Stimulated activated CD8-positive, alpha-beta memory T cell treated with anti-CD3 and anti-CD28 coated beads, Interleukin-12 subunit alpha, Interleukin-12 subunit beta, amount 100 ng/mL, for 24 hours (primary cell): Measurements from ENCODE around the gene MAMDC4.

Experiments
- DNase-seq: peaks from one replicate; pipeline ENCODE4 v3.0.0-alpha.2; 2020; ENCODE audit errors: extremely low read depth

The MAMDC4 gene

DNA sequence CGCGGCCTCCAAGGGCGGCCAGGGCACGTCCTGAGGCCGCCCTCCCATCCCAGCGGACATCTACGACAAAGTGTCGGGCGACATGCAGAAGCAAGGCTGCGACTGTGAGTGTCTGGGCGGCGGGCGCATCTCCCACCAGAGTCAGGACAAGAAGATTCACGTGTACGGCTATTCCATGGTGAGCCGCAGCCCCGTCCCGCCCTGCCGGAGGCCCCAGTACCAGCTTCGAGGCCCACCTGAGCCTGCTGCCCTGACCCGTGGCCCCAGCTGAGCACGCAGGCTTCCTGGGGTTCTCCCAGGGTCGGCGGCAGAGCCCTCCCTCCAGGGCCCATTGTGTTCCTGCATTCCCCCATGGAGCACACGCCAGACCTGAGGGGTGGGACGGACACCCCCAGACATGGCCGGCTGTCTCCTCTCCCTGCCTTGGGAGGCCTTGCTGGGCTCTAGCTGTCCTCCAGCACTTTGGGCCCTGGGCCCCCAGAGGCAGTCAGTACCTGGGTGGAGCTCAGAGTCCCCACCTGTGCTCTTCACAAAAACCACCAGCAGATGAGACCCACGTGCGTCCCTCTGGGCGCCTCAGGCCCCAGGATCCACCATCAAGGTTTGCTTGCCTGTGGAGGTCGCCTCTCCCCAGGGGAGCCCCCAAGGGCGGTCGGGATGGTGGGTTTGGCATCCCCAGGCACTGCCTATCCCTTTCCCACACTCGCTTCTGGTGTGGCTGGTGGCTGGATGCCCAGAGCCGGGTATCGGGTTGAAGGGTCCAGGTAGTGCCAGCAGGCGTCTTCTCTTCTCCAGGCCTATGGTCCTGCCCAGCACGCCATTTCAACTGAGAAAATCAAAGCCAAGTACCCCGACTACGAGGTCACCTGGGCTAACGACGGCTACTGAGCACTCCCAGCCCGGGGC, 1.9 kb upstream of the MAMDC4 start:
- DNase-seq: no peak

DNA sequence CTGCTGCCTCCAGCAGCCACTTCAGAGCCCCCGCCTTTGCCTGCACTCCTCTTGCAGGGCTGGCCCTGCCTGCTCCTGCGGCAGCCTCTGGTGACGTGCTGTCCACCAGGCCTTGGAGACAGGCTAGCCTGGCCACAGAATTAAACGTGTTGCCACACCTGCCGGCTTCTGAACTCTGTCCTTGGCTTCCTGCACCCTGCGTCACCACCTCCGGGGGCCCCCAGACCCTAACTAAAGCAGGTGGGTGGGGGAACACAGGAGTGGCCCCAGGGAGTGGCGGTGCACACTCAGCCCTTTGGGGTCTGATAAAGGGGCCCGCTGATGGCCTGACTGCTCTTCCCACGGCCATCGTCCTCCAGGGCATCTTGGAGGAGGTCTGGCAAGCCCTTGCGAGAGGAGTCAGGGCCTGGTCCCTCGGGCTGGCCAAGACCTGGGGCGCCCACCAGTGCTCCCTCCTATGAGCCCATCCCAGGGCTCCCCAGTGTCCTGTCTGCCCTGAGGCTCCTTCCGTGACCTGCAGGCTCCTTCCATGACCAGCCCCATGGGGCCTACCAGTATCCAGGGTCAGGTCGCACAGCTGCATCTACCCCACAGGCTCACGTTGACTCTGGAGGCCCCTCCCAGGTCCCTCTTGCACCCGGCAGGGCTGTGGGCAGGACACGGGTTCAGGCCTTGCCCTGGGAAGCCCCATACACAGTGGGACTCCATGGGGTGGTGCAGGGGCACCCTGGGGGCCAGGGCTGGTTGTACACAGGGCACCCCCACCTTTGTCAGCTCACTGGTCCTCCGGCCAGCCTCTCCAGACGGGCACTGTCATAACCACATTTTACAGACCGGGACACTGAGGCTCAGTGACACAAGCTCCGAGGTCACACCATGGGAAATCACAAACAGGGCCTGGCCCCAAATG, 1.0 kb upstream of the MAMDC4 start:
- no peak for DNase-seq

DNA sequence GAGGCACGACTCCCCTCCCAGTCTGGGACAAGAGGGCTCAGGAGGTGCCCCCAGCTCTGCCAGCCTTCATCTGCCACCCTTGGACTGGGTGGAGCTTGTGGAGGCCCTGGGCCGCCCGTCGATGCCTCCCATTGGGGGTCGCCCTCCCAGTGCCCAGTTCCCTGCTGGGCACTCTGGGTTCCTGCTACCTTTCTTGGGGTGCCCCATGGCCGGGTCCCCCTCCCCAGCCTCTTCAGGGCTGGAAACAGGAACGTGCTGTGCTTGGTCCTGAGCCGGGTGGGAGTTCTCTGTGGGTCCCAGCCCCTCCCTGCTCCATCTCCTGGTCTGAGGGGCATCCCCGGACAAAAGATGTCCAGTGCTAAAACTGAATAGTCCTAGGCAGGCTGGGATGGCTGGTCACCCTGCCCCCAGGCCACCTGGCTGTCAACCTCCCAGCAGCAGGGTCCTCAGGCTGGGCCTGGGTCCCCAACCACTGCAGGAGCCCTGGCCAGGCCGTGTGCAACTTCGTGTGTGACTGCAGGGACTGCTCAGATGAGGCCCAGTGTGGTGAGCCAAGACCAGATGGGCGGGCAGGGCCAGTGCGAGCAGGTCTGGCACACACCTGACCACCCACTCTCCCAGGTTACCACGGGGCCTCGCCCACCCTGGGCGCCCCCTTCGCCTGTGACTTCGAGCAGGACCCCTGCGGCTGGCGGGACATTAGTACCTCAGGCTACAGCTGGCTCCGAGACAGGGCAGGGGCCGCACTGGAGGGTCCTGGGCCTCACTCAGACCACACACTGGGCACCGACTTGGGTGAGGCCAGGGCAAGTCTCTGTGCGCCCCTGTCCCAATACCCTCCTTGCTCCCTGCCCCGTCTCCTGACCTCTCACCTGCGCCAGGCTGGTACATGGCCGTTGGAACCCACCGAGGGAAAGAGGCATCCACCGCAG, 784 bp downstream of the MAMDC4 start:
- no peak for DNase-seq

DNA sequence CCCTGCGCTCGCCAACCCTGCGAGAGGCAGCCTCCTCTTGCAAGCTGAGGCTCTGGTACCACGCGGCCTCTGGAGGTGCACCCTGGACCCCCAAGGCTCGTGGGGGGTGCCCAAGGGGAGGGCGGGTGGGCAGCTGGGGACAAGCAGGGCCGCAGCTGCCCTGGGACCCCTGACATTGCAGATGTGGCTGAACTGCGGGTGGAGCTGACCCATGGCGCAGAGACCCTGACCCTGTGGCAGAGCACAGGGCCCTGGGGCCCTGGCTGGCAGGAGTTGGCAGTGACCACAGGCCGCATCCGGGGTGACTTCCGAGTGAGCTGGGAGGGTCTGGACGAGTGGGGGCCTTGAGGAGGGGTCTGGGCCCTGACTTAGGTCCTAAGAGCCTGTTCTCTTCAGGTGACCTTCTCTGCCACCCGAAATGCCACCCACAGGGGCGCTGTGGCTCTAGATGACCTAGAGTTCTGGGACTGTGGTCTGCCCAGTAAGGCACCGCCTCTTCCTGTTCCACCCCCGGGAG, 1.5 kb downstream of the MAMDC4 start:
- no peak for DNase-seq

DNA sequence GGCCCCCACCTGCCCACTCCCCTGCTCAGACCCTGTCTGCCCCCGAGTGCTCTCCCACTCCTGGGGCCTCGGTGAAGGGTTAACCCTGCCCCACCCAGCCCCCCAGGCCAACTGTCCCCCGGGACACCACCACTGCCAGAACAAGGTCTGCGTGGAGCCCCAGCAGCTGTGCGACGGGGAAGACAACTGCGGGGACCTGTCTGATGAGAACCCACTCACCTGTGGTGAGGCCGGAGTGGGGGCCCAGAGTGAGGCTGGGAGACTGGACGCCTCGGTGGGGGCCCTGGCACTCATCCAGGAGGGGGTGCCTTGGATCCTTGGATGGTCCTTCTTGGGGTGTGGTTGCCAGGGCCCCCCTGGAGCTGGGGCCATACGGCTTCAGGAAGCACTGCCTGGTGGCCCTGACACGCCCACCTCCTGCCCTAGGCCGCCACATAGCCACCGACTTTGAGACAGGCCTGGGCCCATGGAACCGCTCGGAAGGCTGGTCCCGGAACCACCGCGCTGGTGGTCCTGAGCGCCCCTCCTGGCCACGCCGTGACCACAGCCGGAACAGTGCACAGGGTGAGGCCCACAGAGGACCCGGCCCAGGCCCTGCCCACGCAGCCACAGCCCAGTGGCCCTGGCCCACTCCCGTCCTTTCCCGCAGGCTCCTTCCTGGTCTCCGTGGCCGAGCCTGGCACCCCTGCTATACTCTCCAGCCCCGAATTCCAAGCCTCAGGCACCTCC, 2.1 kb downstream of the MAMDC4 start:
- no peak for DNase-seq

DNA sequence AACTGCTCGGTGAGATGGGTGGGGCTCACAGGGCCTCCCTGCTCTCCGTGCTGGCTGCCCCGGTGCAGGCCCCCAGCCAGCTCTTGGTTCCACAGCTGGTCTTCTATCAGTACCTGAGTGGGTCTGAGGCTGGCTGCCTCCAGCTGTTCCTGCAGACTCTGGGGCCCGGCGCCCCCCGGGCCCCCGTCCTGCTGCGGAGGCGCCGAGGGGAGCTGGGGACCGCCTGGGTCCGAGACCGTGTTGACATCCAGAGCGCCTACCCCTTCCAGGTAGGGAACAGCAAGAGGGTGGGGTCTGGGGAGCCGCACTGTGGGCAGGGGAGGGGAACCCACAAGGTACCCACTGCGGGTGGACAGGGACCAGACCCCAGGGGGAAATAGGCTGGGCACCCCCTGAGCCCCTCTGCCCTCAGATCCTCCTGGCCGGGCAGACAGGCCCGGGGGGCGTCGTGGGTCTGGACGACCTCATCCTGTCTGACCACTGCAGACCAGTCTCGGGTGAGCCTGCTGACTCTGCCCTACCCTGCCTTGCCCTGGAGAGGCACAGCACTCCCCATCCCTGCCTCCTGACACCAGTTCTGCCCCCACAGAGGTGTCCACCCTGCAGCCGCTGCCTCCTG, 2.8 kb downstream of the MAMDC4 start:
- no peak for DNase-seq

DNA sequence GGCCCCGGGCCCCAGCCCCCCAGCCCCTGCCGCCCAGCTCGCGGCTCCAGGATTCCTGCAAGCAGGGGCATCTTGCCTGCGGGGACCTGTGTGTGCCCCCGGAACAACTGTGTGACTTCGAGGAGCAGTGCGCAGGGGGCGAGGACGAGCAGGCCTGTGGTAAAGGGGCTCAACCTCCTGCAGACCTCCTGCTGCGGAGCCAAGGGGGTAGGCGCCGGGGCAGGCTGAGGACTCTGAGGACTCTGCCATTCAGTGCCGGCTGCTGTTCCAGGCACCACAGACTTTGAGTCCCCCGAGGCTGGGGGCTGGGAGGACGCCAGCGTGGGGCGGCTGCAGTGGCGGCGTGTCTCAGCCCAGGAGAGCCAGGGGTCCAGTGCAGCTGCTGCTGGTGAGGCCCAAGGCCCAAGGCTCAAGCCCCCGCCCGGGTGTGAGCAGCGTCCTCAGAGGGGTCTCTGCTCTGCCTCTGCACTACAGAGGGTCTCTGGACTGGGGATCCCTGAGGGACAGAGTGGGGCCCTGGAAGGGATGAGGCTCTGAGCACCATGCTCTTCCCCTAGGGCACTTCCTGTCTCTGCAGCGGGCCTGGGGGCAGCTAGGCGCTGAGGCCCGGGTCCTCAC, 3.4 kb downstream of the MAMDC4 start:
- no peak for DNase-seq

DNA sequence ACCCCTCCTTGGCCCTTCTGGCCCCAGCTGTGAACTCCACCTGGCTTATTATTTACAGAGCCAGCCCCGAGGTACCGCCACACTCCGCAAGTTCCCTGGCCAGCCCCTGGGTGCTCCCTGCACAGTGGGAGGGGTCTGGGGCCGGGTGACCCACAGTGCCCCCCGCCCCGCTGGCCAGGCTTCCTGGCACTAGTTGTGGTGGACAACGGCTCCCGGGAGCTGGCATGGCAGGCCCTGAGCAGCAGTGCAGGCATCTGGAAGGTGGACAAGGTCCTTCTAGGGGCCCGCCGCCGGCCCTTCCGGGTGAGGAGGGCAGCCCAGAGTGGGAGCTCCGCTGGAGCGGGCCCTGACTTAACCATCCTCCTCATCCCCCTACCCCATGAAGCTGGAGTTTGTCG, 3.9 kb downstream of the MAMDC4 start:
- no peak for DNase-seq

DNA sequence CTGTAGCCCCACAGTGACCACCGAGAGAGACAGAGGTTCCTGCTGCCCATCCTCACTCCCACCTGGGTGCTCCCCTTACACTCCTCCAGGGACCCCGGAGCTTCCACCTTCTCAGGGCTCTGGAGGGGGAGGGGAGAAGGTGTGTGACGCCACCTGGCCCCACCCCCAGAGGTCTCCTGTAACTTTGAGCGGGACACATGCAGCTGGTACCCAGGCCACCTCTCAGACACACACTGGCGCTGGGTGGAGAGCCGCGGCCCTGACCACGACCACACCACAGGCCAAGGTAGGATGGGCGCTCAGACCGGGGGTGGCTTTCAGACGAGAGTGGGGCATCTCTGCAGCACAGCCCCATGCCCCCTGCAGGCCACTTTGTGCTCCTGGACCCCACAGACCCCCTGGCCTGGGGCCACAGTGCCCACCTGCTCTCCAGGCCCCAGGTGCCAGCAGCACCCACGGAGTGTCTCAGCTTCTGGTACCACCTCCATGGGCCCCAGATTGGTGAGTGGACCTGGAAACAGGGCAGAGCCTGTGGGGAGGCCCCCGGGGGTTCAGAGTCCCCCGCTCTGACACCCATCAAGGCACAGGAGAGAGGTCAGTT, 4.5 kb downstream of the MAMDC4 start:
- no peak for DNase-seq

DNA sequence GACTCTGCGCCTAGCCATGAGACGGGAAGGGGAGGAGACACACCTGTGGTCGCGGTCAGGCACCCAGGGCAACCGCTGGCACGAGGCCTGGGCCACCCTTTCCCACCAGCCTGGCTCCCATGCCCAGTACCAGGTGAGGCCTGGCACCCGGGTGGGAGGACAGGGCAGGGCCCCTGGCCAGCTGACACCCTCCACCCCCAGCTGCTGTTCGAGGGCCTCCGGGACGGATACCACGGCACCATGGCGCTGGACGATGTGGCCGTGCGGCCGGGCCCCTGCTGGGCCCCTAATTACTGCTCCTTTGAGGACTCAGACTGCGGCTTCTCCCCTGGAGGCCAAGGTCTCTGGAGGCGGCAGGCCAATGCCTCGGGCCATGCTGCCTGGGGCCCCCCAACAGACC, 5.0 kb downstream of the MAMDC4 start:
- no peak for DNase-seq

DNA sequence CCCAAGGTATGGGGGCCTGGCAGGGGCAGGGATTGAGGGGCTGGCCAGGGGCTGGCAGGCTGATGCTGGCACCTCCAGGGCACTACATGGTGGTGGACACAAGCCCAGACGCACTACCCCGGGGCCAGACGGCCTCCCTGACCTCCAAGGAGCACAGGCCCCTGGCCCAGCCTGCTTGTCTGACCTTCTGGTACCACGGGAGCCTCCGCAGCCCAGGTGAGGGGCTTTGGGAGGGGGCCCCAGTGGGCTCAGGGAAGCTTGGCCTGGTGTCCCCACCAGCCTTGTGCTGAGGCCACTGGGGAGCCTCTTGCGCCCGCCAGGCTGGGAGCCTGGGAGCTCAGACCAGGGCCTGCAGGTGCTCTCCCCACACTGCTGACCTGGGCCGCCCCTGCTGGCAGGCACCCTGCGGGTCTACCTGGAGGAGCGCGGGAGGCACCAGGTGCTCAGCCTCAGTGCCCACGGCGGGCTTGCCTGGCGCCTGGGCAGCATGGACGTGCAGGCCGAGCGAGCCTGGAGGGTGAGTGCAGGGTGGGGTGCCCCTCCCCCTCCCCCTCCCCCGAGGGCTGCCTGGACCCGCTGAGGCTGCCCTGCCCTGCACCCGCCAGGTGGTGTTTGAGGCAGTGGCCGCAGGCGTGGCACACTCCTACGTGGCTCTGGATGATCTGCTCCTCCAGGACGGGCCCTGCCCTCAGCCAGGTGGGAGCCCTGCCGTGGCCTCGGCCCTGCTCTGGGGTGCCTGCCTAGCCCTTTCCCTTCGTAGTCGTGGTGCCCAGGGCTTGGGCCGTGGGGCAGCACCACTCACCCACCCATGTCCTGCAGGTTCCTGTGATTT, 5.7 kb downstream of the MAMDC4 start:
- DNase-seq: no peak

DNA sequence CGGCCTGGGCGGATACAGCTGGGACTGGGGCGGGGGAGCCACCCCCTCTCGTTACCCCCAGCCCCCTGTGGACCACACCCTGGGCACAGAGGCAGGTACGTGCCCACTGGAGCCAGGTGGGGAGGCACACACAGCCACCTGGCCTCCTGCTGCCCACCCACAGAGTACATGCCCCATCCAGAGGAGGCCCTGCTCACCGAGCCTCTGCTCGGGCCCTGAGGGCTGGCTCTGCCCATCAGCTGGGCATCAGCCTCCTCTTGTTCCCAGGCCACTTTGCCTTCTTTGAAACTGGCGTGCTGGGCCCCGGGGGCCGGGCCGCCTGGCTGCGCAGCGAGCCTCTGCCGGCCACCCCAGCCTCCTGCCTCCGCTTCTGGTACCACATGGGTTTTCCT, 6.3 kb downstream of the MAMDC4 start:
- DNase-seq: no peak

DNA sequence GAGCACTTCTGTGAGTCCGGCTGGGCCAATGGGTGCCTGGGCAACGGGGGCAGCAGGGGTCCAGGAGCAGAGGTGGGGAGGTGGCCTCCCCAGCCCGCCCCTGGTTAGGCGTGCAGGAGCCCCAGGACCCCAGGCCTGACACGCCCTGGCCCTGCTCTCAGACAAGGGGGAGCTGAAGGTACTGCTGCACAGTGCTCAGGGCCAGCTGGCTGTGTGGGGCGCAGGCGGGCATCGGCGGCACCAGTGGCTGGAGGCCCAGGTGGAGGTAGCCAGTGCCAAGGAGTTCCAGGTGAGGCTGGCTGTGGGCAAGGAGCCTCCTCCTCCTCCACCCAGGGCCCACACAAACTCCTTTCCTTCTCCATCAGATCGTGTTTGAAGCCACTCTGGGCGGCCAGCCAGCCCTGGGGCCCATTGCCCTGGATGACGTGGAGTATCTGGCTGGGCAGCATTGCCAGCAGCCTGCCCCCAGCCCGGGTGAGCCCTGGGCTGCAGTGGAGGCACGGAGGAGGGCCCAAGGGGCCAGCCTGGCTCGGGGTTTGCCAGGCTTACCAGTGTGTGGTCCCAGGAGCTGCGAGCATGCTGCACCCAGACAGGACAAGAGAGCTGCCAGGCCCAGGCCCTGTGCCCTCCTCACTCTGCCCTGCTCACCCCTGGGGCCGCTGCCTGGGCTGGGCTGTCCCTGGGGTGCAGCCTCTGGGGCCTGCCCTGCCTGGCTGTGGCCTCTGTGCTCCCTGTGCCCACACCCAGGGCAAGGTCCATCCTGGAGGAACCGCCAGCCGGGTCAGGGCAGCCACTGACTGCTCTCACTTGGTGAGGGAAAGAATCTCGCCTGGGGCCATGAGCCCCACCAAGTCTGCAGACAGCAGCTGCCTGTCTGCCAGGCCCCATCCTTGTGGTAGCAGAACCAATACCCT, 7.0 kb downstream of the MAMDC4 start:
- no peak for DNase-seq

DNA sequence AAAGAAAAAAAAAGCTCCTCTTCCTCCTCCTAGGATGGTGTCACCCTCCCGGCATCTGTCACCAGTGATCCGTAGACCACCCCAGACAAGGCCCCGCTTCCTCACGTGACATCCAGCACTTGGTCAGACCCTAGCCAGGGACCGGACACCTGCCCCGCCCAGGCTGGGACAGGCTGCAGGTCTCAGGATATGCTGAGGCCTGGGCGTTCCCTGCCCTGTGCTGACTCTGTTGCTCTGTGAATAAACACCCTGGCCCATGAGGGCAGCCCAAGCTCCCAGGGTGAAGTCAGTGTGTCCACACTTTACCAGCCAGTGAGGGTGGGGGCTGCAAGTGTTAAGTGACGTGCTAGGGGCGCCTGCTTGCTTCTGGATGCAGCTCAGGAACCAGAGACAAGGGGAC, 8.4 kb downstream of the MAMDC4 start:
- DNase-seq: no peak

DNA sequence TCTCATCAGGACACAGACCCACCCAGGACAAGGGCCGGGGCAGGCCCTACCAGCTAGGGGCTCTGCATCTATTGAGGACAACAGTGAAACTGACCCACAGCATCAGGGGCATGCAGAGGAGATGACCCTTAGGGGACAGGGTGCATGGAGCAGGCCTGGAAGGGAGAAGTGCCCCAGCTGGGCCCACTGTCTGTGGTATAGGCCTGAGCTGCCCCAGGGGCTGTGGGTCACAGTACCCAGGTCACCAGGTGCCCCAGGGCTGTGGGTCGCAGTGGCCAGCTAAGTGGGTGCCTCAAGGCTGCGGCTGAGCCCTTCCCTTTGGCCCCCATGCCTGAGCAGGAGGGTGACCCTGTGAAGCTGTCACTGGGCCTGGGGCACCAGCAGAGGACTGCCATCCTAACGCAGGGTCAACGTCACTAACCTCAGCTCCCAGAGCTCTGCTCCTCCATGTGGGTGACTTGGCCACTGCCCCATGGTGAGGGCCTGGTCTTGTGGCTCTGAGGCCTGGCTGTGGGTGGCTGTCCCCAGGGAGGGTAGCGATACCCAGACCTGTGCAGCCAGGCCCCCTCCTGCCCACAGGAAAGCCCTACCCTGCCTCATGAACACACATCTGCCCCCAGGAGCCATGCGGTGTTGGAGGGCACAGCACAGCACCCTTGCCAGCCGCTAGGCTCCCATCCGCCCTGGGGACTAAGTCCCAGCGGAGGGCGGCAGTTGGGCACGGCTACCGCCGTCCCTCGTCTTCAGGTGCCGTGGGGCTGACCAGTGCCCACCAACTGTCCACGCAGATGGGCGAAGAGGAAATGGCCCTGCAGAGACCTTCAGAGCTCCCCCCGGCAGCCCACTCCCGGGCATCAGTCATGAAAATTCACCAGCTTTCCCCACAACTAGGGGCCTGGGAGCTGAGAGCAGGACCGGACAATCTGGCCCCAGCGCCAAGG, 9.1 kb downstream of the MAMDC4 start:
- DNase-seq: no peak

DNA sequence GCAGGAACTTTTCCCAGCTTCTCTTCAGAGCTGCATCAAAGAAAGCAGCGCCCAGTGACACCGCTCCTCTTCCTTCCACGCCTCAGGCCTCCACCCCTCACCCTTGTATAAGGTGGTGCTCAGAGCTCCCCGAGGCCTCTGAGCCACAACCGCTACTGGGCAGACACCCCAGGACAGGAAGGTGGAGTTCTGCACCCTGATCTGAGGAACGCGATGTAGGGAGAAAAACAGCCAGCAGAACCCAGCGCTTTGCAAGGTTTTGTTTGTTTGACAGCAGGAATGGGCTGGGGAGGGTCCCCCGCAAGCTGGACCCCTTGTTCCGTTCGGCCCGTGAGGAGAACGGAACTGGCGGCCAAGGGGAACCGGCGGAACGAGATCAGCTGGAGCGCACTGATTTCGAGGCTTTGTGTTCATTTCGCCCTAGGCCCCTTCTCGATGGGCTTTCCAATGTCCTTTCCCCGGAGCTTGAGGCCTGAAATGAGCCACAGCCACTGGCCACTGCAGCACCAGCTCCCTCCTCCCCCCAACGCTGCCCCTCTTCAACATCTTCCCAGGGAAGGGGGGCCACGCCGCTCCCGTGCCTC, 9.8 kb downstream of the MAMDC4 start:
- no peak for DNase-seq
